GM18526 (cell line): ENCODE data around the gene MYL12B.

ENCODE experiments used
- POLR2A ChIP-seq: IDR thresholded peaks from 3 replicates; pipeline ENCODE4 v1.6.1; 2011; ENCODE audit not compliant: insufficient read length; ENCODE audit errors: extremely low read depth

The MYL12B gene

GRCh38 chr18:3250237-3251107, 11.5 kb upstream of the MYL12B start:
- no peak for TF ChIP-seq POLR2A

GRCh38 chr18:3251249-3251962, 10.5 kb upstream of the MYL12B start:
- peak; percentile 27 for TF ChIP-seq POLR2A

GRCh38 chr18:3251963-3252277, 10.0 kb upstream of the MYL12B start:
- TF ChIP-seq POLR2A, result no peak

- TF ChIP-seq POLR2A, result no peak
Observed at GRCh38 chr18:3252843-3253242, 9.1 kb upstream of the MYL12B start.

- TF ChIP-seq POLR2A, result no peak
Observed at GRCh38 chr18:3254725-3255124, 7.2 kb upstream of the MYL12B start.

- no peak for TF ChIP-seq POLR2A
Observed at GRCh38 chr18:3255611-3256165, 6.2 kb upstream of the MYL12B start.

- no peak for TF ChIP-seq POLR2A
Observed at GRCh38 chr18:3256693-3257626, 5.0 kb upstream of the MYL12B start.

- TF ChIP-seq POLR2A, result no peak
Observed at GRCh38 chr18:3257627-3258120, 4.3 kb upstream of the MYL12B start.

GRCh38 chr18:3260995-3261372, 949 bp upstream of the MYL12B start:
- TF ChIP-seq POLR2A, result no peak

- TF ChIP-seq POLR2A, result no peak
Observed at GRCh38 chr18:3262234-3263131, 550 bp downstream of the MYL12B start.

GRCh38 chr18:3263132-3263700, 1.3 kb downstream of the MYL12B start:
- no peak for TF ChIP-seq POLR2A

GRCh38 chr18:3264362-3264761, 2.4 kb downstream of the MYL12B start:
- no peak for TF ChIP-seq POLR2A

- no peak for TF ChIP-seq POLR2A
Observed at GRCh38 chr18:3265564-3266033, 3.7 kb downstream of the MYL12B start.
